HepG2 (cell line): Measurements from ENCODE around the gene TTBK1. TPM values are rescaled to one million over a fixed set of nuclear protein-coding genes. Genes with fewer than 3 reads are reported as not detected.

Experiments used
- ARID4A ChIP-seq: sonication (generic); formaldehyde crosslinking; IDR thresholded peaks from 2 replicates; pipeline ENCODE4 v1.5.0; 2020; ENCODE audit warnings: mild to moderate bottlenecking, missing genetic modification reagents, borderline replicate concordance
- KLF13 ChIP-seq: sonication (generic); formaldehyde crosslinking; IDR thresholded peaks from 2 replicates; pipeline ENCODE4 v1.4.0; 2020; ENCODE audit warnings: mild to moderate bottlenecking, missing genetic modification reagents
- LBX2 ChIP-seq: sonication (generic); formaldehyde crosslinking; IDR thresholded peaks from 2 replicates; pipeline ENCODE4 v1.5.0; 2020; ENCODE audit warnings: missing genetic modification reagents, mild to moderate bottlenecking, borderline replicate concordance
- NFKB2 ChIP-seq: sonication (generic); formaldehyde crosslinking; IDR thresholded peaks from 2 replicates; pipeline ENCODE4 v1.4.0; 2020; ENCODE audit warnings: missing genetic modification reagents, borderline replicate concordance
- ZBTB34 ChIP-seq: sonication (generic); formaldehyde crosslinking; IDR thresholded peaks from 2 replicates; pipeline ENCODE4 v1.8.0; 2022; ENCODE audit warnings: mild to moderate bottlenecking, missing genetic modification reagents
- ZKSCAN8 ChIP-seq: IDR thresholded peaks from 2 replicates; pipeline ENCODE4 v1.6.1; 2016; ENCODE audit warnings: borderline replicate concordance, missing genetic modification reagents, missing compliant biosample characterization
- polyA plus RNA-seq, 8 experiments: library from polyadenylated mRNA; depleted of rRNA in 3 of 8; stranded (reverse) in 7 of 8; unstranded in 1 of 8; fragments of >200 nt; fragmentation: Illumina TruSeq in 4 of 8; extraction: Trizol in 4 of 8; gene quantifications; 2 replicates each; pipeline versions ENCODE4 v1.2.1 to v1.2.3, GENCODE V29; 2011 to 2016; ENCODE audit warnings: low read depth in 4 of 8, missing spikeins in 1 of 8, mixed read lengths in 1 of 8; ENCODE audit not compliant: insufficient read depth in 1 of 8
- total RNA-seq, 5 experiments: library from RNA; depleted of rRNA; stranded (reverse); fragments of >200 nt; fragmentation: Illumina TruSeq; extraction: Trizol; gene quantifications; 2 replicates each; pipeline ENCODE4 v1.2.3, GENCODE V29; 2016; ENCODE audit warnings: low read depth in 1 of 5

The TTBK1 gene
- total and polyA plus RNA-seq, 2 of the 13 experiments (the other 11 are each of a cell fraction or from before 2014, with no cell fraction given): 0.24 to 0.33 TPM

- TF ChIP-seq LBX2 (CRISPR knock-in tag) (peak; percentile 61; the same call in 1 of the 2 replicates), KLF13 (CRISPR knock-in tag) (peak; percentile 81; the same call in 1 of the 2 replicates), ZKSCAN8 (CRISPR knock-in tag) (peak; percentile 29; the same call in 1 of the 2 replicates), NFKB2 (CRISPR knock-in tag) (peak; percentile 96; the same call in 1 of the 2 replicates), ARID4A (CRISPR knock-in tag) (peak; percentile 77; the same call in 1 of the 2 replicates), ZBTB34 (CRISPR knock-in tag) (peak; percentile 89)
These were observed 14.1 kb upstream of the TTBK1 start, which contains the start of gene DNPH1 (continued) for GRCh38 chr6:43228951-43229802.
